ENCODE measurements around the gene ELOVL5.

Gene ELOVL5

DNA sequence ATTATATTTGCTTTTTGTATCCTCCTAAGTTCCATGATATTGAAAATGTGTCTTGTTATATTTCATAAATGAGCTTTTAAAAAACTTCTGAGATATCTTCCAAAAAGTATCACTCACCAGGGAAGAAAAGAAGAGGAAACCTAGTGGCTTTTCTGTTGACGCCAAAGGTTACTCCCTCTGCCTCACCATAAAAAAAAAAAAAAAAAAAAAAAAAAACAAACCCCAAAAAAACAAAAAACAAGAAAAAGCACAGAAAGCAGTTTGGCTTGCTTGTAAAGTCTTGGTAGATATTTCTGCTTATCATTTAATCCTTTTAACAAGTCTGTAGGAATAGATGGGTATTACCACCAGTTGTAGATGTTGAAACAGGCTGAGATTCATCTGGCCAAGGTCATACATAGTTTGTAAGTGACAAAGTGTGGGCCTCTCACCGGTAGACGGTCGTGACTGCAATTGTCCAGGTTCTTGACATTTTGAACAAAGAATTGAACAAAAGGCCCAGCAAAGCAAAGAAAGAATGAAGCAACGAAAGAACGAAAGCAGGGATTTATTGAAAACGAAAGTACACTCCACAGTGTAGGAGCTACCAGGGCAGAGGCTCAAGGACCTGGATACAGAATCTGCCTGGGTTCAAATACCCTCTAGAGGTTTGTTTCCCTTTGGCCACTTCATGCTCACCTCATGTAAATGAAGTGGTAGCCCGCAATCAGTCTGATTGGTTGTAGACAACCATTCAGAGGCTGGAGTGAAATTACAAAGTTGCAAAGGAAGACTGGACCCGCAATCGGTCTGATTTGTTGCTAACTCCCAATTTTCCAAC lies 11.6 kb upstream of the ELOVL5 start:
- H3K4me3 ChIP-seq: peak overlapping the region; percentile 71
- peak overlapping the region; percentile 93 for H3K9ac ChIP-seq
- no peak for TF ChIP-seq Cebpa-rat (IDR thresholded peaks at IDR 0.05)

DNA sequence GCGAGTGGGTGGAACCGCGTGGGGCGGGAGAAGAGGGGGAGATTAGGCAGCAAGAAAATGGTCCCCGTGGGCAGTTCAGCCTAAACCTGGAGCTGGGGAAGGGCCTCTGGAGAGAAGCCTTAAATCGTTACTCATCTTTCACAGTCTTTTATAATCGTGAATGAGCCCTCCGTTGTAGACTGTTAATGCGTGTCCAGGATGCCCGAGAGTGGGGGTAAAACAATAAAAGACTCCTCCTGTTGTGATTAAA lies 11.0 kb upstream of the ELOVL5 start:
- no peaks in the 10 kb centered on the region for H4K20me1 ChIP-seq
- H3K27me3 ChIP-seq: no peaks in the 10 kb centered on the region
- H3K4me2 ChIP-seq: peak overlapping the region; percentile 91
- TF ChIP-seq Cebpa-rat (IDR thresholded peaks at IDR 0.05): no peak
- peak overlapping the region; percentile 93 for H3K9ac ChIP-seq
- H3K4me3 ChIP-seq: peak overlapping the region; percentile 71
- peaks cover 50% of the 10 kb centered on the region for H3K4me1 ChIP-seq
- peak overlapping the region; percentile 97 for H3K27ac ChIP-seq
- peaks cover 5% of the 10 kb centered on the region; the same call in 1 of the 2 replicates for H3K36me3 ChIP-seq
- H3K9me3 ChIP-seq: peaks cover 13% of the 10 kb centered on the region

More for the DNA sequence above, 11.6 kb upstream of the ELOVL5 start:
- H3K4me1 ChIP-seq: peaks cover 50% of the 10 kb centered on the region
- peak overlapping the region; percentile 91 for H3K4me2 ChIP-seq
- H3K36me3 ChIP-seq: peaks cover 5% of the 10 kb centered on the region; the same call in 1 of the 2 replicates
- H4K20me1 ChIP-seq: no peaks in the 10 kb centered on the region
- H3K9me3 ChIP-seq: peaks cover 16% of the 10 kb centered on the region
- peak overlapping the region; percentile 97 for H3K27ac ChIP-seq
- no peaks in the 10 kb centered on the region for H3K27me3 ChIP-seq

DNA sequence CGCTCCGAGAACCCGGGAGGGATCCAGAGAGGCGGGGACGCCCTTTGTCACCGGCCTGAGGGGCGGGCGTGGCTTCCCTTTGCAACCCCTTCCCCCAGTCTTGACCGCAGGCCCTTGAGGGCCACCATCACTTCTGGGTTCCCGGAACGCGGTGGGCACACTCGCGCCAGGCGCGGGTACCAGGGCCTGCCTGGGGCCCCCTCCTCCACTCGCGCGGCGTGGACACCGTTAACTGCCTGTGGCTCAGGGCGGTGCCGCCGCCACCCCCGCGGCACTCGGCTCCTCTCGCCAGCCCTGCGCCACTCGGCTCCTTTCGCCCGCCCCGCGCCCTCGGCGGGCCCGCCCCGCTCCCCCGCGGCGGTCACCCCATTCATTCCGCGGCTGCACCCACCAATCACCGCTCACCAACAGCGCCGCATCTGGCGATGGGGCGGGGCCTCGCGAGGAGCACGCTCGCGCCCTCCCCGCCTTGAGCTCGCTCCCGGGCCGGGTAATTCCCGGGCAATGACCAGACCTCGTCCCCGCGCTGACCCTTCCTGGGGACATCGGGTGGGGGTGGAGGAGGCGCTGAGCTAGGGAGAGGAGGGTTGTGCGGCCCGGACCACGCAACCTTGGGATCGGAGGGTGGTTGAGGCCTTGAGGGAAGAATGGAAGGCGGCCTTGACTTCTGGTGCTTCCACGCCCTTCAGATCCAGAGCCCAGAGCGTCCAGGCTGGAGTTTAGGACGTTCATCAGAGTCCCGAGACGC lies 10.5 kb upstream of the ELOVL5 start:
- no peak for TF ChIP-seq Cebpa-rat (IDR thresholded peaks at IDR 0.05)
- H4K20me1 ChIP-seq: no peaks in the 10 kb centered on the region
- peak overlapping the region; percentile 93 for H3K9ac ChIP-seq
- peaks cover 13% of the 10 kb centered on the region for H3K9me3 ChIP-seq
- H3K4me2 ChIP-seq: peak overlapping the region; percentile 91
- peak overlapping the region; percentile 97 for H3K27ac ChIP-seq
- no peaks in the 10 kb centered on the region; the same call in 1 of the 2 replicates for H3K27me3 ChIP-seq
- peaks cover 5% of the 10 kb centered on the region; the same call in 1 of the 2 replicates for H3K36me3 ChIP-seq
- H3K4me3 ChIP-seq: peak overlapping the region; percentile 71
- H3K4me1 ChIP-seq: peaks cover 50% of the 10 kb centered on the region

DNA sequence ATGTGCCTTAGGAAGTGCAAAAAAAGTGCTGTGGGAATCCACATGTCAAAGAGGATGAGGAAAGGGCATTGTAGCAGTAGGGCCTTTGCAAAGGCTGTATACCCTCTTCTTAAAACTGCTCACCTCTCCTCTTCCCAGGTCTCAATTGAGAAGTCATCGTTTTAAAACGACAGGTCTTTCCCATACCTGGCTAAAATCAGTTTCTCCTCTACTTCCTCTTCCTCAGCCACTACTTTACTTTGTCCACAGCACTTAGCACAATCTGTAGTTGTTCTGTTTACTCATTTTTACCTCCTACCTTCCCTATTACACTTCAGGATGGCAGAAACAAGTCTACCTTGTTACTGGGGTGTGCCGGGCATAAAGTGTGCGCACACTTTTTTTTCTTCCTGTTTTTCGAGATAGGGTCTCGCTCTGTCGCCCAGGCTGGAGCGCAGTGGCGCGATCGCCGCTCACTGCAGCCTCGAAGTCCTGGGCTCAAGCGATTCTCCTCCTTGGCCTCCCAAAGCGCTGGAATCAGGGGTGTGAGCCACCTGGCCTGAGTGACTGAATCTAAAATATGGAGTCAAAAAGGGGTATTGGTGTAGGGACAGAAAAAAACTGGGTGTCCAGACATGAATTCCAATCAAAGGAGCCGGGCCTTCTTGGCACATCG lies 9.8 kb upstream of the ELOVL5 start:
- peaks cover 3% of the 10 kb centered on the region; the same call in 1 of the 2 replicates for H3K36me3 ChIP-seq
- peaks cover 10% of the 10 kb centered on the region for H3K9me3 ChIP-seq
- peak overlapping the region; percentile 91 for H3K4me2 ChIP-seq
- peak overlapping the region; percentile 93 for H3K9ac ChIP-seq
- H3K27ac ChIP-seq: peak overlapping the region; percentile 97
- no peak for TF ChIP-seq Cebpa-rat (IDR thresholded peaks at IDR 0.05)
- peaks cover 49% of the 10 kb centered on the region for H3K4me1 ChIP-seq
- H3K4me3 ChIP-seq: peak overlapping the region; percentile 71
- H4K20me1 ChIP-seq: no peaks in the 10 kb centered on the region
- no peaks in the 10 kb centered on the region; the same call in 1 of the 2 replicates for H3K27me3 ChIP-seq

DNA sequence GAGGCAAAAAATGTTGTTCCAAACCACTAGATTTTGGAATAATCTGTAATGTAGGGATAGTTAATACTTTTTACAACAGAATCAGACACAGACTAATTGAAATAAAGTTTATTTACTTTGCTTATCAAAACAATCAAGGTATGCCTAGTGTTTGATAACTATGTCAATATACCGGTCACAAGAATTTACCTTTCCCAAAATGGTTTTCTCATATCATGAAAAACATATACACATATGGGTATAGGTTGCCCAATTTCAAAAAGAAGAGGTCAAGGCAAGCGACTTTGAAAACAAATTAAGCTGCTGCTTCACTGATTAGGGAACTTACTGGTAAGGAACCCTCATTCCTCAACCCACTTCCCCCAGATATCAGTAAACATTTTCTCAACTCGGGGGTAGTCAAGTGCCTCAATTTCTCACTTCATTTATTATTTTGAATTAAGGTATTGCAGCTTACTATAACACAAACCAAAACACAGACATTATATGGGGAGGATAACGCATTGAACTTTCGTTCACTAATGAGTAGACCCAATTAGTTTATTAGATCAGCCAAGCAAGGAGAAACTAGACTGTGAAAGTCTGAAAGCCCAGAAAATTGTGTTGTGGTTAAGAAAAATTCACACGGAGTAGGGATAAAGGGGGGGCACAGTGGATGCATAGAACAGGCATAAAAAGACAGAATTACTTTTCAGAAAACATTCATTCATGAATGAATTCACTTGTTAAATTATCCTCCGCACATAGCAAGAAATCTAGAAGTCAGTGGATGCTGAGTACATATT lies 9.0 kb upstream of the ELOVL5 start:
- no peaks in the 10 kb centered on the region; the same call in 1 of the 2 replicates for H3K27me3 ChIP-seq
- 0 out of 2 replicates have a peak, but pooled peaks cover 2% of the 10 kb centered on the region for H3K9me3 ChIP-seq
- no peak for TF ChIP-seq Cebpa-rat (IDR thresholded peaks at IDR 0.05)
- H3K27ac ChIP-seq: no peak overlapping the region
- H3K4me1 ChIP-seq: peaks cover 41% of the 10 kb centered on the region
- H3K9ac ChIP-seq: no peak overlapping the region
- no peaks in the 10 kb centered on the region for H3K36me3 ChIP-seq
- H3K4me3 ChIP-seq: no peak overlapping the region; the same call in 1 of the 2 replicates
- peak overlapping the region; percentile 91 for H3K4me2 ChIP-seq
- no peaks in the 10 kb centered on the region for H4K20me1 ChIP-seq

DNA sequence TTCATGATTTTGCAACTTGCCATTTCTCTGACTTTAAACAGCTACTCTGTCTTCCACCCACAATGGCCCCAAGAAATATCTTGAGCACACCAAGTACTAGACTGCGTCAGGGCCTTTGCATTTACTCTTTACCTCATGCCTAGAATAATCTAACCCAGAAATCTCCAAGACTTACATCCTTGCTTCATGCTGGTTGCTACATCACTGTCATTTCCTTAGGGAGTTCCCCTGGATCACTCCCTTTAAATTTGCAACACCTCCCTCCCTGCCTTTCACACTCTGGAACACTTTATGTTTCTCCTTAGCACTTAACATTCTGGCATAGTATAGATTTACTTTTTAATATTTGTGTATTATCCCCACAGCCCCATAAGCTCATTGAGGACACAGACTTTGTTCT lies 4.9 kb upstream of the ELOVL5 start:
- Histone ChIP-seq H3K36me3 (no peaks in the 10 kb centered on the region), H3K27ac (no peak overlapping the region), H3K27me3 (no peaks in the 10 kb centered on the region; the same call in 1 of the 2 replicates), H3K4me2 (no peak overlapping the region), H4K20me1 (no peaks in the 10 kb centered on the region), H3K4me3 (no peak overlapping the region), H3K9ac (no peak overlapping the region), H3K9me3 (no peaks in the 10 kb centered on the region), H3K4me1 (peaks cover 33% of the 10 kb centered on the region)
- TF ChIP-seq Cebpa-rat (IDR thresholded peaks at IDR 0.05): no peak

DNA sequence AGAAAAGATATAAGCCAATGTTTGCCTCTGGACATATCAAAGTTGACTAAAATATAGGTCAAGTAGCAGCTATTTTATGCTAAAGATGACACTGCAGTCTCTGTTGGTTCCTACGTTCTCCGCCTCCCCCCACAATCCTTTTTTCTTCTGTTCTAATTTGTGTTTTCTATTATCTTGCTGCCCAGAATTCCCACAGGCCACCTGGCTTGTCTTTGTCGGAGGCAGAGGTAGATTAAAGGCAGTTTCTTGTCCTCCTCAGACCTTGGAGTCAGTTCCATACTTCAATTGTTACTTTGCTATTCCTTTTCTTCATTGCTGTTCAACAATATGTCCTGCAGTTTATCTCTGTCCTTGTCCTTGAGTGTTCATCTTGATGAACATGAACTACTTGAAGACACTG lies 3.6 kb upstream of the ELOVL5 start:
- no peak overlapping the region for H3K9ac ChIP-seq
- H3K27me3 ChIP-seq: no peaks in the 10 kb centered on the region; the same call in 1 of the 2 replicates
- H3K4me2 ChIP-seq: no peak overlapping the region
- no peak overlapping the region for H3K4me3 ChIP-seq
- H3K36me3 ChIP-seq: no peaks in the 10 kb centered on the region
- H3K27ac ChIP-seq: no peak overlapping the region
- no peak for TF ChIP-seq Cebpa-rat (IDR thresholded peaks at IDR 0.05)
- H3K9me3 ChIP-seq: no peaks in the 10 kb centered on the region
- peaks cover 11% of the 10 kb centered on the region for H4K20me1 ChIP-seq
- H3K4me1 ChIP-seq: peaks cover 22% of the 10 kb centered on the region

DNA sequence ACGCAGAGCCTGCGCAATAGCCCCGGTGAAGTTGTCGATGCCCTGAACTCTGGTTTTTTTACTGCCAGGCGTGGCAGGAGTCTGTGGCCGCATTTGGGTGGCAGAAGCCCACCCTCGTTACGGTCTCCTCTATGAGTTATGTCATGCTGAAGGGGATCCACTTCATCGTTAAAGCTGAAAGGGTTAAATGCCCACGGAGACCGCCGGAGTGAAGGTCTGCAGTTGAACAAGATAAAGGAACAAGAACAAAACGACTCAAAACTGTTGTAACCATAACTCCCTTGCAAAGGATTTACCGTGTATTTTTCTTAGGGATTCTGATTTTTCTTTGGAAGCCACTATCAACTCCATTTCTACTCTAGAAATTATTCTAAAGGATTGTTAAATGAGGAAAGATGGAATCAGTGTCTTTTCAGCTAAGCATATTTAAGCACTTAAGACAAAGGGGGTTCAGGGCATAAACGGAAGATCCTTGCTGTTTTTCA lies 501 bp upstream of the ELOVL5 start:
- H3K4me1 ChIP-seq: peaks cover 51% of the 10 kb centered on the region
- peaks cover 42% of the 10 kb centered on the region for H4K20me1 ChIP-seq
- peak overlapping the region; percentile 95 for H3K9ac ChIP-seq
- H3K27ac ChIP-seq: peak overlapping the region; percentile 94
- H3K36me3 ChIP-seq: peaks cover 16% of the 10 kb centered on the region; the same call in 1 of the 2 replicates
- H3K9me3 ChIP-seq: no peaks in the 10 kb centered on the region
- no peaks in the 10 kb centered on the region for H3K27me3 ChIP-seq
- peak overlapping the region; percentile 93 for H3K4me2 ChIP-seq
- H3K4me3 ChIP-seq: peak overlapping the region; percentile 99
- no peak for TF ChIP-seq Cebpa-rat (IDR thresholded peaks at IDR 0.05)

DNA sequence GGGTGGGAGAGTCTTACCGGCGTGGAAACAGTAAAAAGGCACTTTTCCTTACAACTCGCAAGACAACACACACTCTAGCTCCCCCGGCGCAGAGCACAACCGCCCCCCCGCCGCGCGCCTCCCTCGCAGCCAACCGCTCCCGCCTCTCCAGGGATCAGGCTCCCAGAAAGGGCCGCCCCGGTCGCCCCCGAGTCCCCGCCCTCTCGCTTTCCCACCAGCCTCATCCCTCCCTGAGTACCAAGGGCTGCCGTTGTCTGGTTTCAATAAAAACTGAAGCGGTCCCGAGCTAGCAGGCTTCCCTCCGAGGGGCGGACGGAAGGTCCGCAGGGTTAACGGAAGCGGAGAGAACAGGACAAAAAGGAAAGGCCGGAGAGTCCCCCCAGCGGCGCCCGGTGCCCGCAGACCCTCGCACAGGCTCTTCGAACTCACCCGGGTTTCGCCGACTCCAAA lies 804 bp downstream of the ELOVL5 start:
- H4K20me1 ChIP-seq: peaks cover 55% of the 10 kb centered on the region
- TF ChIP-seq Cebpa-rat (IDR thresholded peaks at IDR 0.05): no peak
- H3K4me2 ChIP-seq: peak overlapping the region; percentile 93
- H3K4me3 ChIP-seq: peak overlapping the region; percentile 99
- H3K4me1 ChIP-seq: peaks cover 63% of the 10 kb centered on the region
- H3K9ac ChIP-seq: peak overlapping the region; percentile 95
- H3K36me3 ChIP-seq: peaks cover 16% of the 10 kb centered on the region; the same call in 1 of the 2 replicates
- peak overlapping the region; percentile 94 for H3K27ac ChIP-seq
- H3K9me3 ChIP-seq: no peaks in the 10 kb centered on the region
- H3K27me3 ChIP-seq: no peaks in the 10 kb centered on the region

Data from BLaER1 (cell line).